Measurements from ENCODE around the gene LEMD2. TPM values are rescaled to one million over a fixed set of nuclear protein-coding genes. Genes with fewer than 3 reads are reported as not detected.

LEMD2 gene
- total RNA-seq, 1 donor from 2014 or later: 78.0 TPM

DNA sequence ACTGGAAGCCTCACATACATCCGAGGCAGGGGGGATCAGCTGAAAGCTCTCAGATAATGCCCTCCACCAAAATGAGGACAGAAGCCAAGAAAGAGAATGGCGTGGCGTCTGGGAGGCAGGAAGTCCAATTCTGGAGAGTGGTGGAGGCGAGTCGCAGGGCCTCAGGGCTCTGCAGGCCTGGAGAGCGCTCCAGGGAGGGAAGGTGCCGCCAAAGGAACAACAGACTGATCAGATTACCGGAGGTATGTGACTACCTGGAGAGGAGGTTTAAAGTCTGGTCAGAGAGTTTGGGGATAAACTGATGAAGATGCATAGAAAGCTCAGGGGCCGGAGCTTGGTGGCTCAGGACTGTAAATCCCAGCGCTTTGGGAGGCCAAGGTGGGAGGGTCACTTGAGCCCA lies 31.0 kb downstream of the LEMD2 start:
- TF ChIP-seq CTCF (IDR thresholded peaks at IDR 0.05; ENCODE audit: insufficient read depth, low read length, poor library complexity, severe bottlenecking): no peak
- H3K27me3 ChIP-seq (ENCODE audit: control insufficient read depth, insufficient read depth, low read length): no peaks in the 10 kb centered on the region
- H3K4me3 ChIP-seq (ENCODE audit: low read depth, low read length): no peak overlapping the region
- no peak for DNase-seq (ENCODE audit: low read depth)
- no peaks in the 10 kb centered on the region for H3K36me3 ChIP-seq (ENCODE audit: control insufficient read depth, insufficient read depth, low read length)

- DNase-seq (ENCODE audit: low read depth): no peak
- TF ChIP-seq CTCF (IDR thresholded peaks at IDR 0.05; ENCODE audit: insufficient read depth, low read length, poor library complexity, severe bottlenecking): no peak
- Histone ChIP-seq H3K36me3 (ENCODE audit: control insufficient read depth, insufficient read depth, low read length) (no peaks in the 10 kb centered on the region), H3K27me3 (ENCODE audit: control insufficient read depth, insufficient read depth, low read length) (no peaks in the 10 kb centered on the region), H3K4me3 (ENCODE audit: low read depth, low read length) (no peak overlapping the region)
Measured at GRCh38 chr6:33757113-33757512, 31.8 kb downstream of the LEMD2 start.

- DNase-seq (ENCODE audit: low read depth): no peak
- H3K27me3 ChIP-seq (ENCODE audit: control insufficient read depth, insufficient read depth, low read length): no peaks in the 10 kb centered on the region
- H3K36me3 ChIP-seq (ENCODE audit: control insufficient read depth, insufficient read depth, low read length): no peaks in the 10 kb centered on the region
- no peak for TF ChIP-seq CTCF (IDR thresholded peaks at IDR 0.05; ENCODE audit: insufficient read depth, low read length, poor library complexity, severe bottlenecking)
- no peak overlapping the region for H3K4me3 ChIP-seq (ENCODE audit: low read depth, low read length)
Measured at GRCh38 chr6:33756211-33756954, 32.5 kb downstream of the LEMD2 start.

- no peaks in the 10 kb centered on the region for H3K36me3 ChIP-seq (ENCODE audit: control insufficient read depth, insufficient read depth, low read length)
- no peaks in the 10 kb centered on the region for H3K27me3 ChIP-seq (ENCODE audit: control insufficient read depth, insufficient read depth, low read length)
- H3K4me3 ChIP-seq (ENCODE audit: low read depth, low read length): no peak overlapping the region
- TF ChIP-seq CTCF (IDR thresholded peaks at IDR 0.05; ENCODE audit: insufficient read depth, low read length, poor library complexity, severe bottlenecking): no peak
- DNase-seq (ENCODE audit: low read depth): no peak
Measured at GRCh38 chr6:33755070-33755869, 33.7 kb downstream of the LEMD2 start.

GRCh38 chr6:33754222-33754621 lies 34.7 kb downstream of the LEMD2 start:
- Histone ChIP-seq H3K36me3 (ENCODE audit: control insufficient read depth, insufficient read depth, low read length) (no peaks in the 10 kb centered on the region), H3K27me3 (ENCODE audit: control insufficient read depth, insufficient read depth, low read length) (no peaks in the 10 kb centered on the region), H3K4me3 (ENCODE audit: low read depth, low read length) (no peak overlapping the region)
- no peak for TF ChIP-seq CTCF (IDR thresholded peaks at IDR 0.05; ENCODE audit: insufficient read depth, low read length, poor library complexity, severe bottlenecking)
- DNase-seq (ENCODE audit: low read depth): no peak
